CD4-positive, alpha-beta T cell treated with Interleukin-4 for 4 hours (primary cell): ENCODE results near the gene ROCK2.
"Not testable (repeated sequence)": the region's sequence is repeated elsewhere in the genome, so short reads cannot be mapped to it uniquely, and the experiment has no call there.

ENCODE experiments used
- DNase-seq: peaks from one replicate; pipeline ENCODE4 v3.0.0-alpha.2; 2020

The ROCK2 gene

DNA sequence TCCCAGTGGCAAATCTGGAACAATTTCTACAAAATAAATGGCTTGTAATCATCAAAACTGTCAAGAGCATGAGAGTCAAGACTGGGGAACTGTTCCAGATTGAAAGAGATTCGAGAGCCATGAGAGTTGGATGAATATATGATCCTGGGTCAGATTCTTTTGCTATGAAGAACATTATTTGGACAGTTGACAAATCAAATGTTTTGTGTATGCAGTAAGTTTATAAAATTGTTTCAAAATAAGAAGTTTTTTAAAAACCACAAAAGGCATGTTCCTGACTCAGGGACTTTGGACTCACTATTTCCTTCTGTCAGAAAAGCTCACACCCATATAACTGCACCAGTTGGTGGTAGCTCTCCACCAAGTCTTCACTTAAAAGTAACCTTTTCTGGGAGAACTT is 38.5 kb downstream of the ROCK2 start:
- DNase-seq, result no peak

DNA sequence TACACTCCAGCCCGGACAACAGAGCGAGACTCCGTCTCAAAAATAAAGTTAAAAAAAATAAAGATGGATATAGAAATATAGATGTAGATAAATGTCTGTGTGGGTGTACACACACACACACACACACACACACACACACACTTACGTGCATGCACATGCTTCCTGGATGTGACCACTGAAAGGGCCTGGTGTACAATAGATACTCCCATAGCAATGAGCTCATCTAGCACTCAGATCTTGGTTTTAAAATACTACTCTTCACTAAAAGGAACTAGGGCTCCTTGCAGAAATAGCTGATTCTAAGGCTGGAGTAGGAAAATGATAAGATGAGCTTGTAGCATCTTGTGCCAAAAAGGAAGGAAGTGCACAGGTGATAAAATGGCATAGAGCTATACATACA is 39.1 kb downstream of the ROCK2 start:
- DNase-seq, result no peak

DNA sequence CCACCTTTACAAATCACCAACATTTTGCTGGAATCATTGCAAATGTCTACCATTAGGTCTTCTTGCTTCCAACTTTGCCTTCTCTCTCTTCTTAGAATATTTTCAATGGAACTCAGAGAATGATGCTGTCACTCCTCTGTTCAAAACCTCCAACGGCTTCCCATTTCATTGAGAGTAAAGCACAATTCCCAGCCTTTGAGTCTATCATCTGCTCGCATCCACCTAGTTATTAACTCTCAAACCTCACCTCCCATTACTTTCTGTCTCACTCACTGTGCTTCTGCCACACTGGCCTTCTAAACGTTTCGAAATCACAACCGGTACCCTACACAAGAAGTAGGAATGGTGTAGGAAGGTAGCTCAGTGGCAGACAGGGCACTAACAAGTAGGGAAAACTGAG is 40.0 kb downstream of the ROCK2 start:
- no peak for DNase-seq

GRCh38 chr2:11303290-11304013 is 41.0 kb downstream of the ROCK2 start:
- DNase-seq, result no peak

DNA sequence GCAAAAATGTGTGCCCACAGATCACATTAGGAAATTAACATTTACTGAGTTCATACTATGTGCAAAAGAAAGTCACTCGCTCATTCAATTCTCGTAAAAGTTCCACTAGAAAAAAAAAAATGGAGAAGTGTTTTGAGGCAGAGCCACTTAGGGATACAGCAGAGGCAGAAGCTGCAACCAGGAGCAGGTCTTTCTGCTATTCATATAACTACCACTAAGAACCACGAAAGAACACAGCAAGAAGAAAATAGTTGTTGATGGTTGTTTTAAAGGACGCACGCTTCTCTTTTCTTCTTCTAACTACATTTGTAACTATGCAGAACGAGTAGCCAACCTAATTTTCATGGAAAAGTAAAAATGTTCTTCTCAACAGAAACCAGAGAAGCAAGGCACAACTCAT is 45.0 kb downstream of the ROCK2 start:
- DNase-seq, result no peak

DNA sequence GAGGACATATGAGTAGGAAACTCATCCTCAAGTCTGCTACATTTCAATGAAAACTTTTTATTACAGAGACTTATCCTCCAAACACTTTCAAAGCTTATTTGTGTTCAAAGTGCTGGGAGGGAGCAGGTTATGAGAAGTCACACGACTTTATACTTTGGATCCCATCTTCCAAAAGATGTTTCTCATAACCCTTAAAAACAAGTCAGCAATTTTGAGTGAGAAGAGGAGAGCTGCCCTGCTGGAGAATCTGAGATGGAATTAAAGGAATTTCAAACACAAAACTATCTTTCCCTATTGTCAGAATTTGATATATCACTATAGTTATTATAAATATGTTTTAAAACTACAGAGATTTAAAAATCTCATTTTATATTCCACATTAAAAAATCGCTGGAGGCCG is 45.8 kb downstream of the ROCK2 start:
- no peak for DNase-seq

DNA sequence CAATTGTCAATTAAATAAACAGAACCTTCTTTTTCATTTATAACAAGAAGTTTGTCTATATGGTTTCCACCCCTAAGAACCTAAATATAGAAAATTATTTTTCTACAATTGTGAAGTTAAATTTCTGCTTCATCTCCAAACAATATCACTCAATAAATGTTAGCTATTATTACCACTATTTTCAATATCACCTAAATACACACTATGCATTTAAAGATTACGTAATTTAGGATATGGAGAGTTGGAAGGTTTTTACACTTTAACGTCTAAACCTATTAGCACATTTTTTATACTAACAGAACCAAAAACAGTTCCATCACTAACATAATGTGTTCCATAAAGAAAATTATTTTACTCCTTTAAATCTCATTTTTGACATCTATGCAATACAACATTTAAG is 48.0 kb downstream of the ROCK2 start:
- no peak for DNase-seq

GRCh38 chr2:11292464-11293255 is 51.8 kb downstream of the ROCK2 start:
- no peak for DNase-seq

- no peak for DNase-seq
Observed at GRCh38 chr2:11290713-11291112, 53.7 kb downstream of the ROCK2 start.

DNA sequence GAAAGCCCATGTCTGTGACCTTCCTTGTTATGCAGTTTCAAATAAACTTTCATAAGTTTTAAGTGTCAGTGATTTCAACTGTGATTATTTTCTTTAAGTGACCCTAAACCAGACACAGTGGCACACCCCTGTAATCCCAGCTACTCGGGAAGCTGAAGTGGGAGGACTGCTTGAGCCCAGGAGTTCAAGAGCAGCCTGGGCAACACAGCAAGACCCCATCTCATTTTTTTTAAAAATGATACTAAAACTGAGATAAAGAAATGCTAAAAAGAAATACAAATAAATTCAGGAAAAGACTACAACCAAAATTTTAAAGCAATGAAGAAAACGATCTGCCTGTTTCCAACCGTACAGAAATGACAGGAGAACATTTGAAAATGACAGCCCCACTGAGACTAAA is 54.2 kb downstream of the ROCK2 start:
- no peak for DNase-seq

GRCh38 chr2:11288431-11288830 is 56.0 kb downstream of the ROCK2 start:
- DNase-seq, result no peak

- no peak for DNase-seq
Observed at GRCh38 chr2:11286749-11287148, 57.7 kb downstream of the ROCK2 start.

GRCh38 chr2:11286323-11286722 is 58.1 kb downstream of the ROCK2 start:
- no peak for DNase-seq

DNA sequence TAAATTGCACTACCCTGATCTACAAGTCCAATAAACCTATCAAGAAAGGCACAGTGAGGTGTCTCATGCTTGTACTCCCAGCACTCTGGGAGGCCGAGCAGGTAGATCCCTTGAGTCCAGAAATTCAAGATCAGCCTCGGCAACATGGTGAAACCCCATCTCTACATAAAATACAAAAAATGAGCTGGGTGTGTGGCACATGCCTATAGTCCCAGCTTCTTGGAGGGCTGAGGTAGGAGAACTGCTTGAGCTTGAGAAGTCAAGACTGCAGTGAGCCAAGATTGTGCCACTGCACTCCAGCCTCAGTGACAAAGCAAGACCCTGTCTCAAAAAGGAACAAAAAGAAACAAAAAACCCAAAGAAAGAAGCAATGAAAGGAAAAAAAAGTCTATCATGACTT is 58.9 kb downstream of the ROCK2 start:
- no peak for DNase-seq

GRCh38 chr2:11281186-11281585 is 63.2 kb downstream of the ROCK2 start:
- DNase-seq, result no peak

DNA sequence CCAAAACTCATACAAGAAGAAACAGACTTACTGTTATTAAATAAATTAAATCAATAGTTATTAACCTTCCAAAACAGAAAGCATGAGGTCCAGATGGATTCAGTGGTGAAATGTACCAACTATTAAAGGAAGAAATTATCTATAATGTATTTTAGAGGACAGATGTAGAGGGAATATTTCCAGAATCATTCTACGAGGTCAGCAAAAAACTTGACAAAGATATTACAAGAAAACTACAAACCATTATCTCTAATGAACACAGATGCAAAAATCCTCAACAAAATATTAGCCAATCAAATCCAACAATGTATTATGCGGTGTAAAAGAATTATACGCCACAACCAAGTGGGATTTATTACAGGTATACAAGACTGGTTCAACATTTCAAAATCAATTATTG is 63.7 kb downstream of the ROCK2 start:
- DNase-seq, result no peak

DNA sequence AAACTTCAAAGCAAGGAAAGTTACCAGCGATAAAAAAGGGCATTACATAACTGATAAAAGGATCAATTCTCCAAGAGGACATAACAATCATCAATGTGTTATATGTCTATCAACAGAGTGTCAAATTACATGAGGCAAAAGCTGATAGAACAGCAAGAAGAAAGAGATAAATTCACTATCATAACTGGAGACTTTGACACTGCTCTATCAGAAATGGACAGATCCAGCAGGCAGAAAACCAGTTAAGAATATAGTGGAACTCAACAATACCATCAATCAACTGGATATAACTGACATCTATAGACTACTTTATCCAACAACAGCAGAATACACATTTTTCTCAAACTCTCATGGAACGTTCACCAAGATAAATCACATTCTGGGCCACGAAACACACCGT is 65.0 kb downstream of the ROCK2 start:
- no peak for DNase-seq

- DNase-seq, result no peak
Observed at GRCh38 chr2:11278219-11278618, 66.2 kb downstream of the ROCK2 start.

GRCh38 chr2:11275910-11276309 is 68.5 kb downstream of the ROCK2 start:
- no peak for DNase-seq

GRCh38 chr2:11270891-11271290 is 73.5 kb downstream of the ROCK2 start:
- no peak for DNase-seq

DNA sequence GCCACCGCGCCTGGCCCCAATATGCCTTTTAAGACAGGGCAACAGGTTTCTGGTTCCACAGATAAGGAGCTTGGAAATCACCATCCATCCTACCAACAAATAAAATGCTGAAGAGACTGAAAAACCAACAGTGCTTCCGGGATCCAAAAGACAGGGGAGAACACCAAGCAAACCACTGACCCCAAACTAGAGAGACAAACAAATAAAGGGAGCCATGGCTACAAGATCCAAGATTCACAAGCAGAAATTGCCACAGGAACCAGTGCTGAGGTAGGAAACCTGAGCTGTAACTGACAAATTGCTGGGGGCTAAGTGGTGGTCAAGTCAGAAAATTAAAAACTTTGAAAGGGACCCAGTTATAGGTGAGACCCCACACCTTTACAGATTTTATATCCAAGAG is 76.5 kb downstream of the ROCK2 start:
- no peak for DNase-seq

- DNase-seq, result no peak
Observed at GRCh38 chr2:11264818-11265217, 79.6 kb downstream of the ROCK2 start.

GRCh38 chr2:11264007-11264406 is 80.4 kb downstream of the ROCK2 start:
- DNase-seq, result no peak

- no peak for DNase-seq
Observed at GRCh38 chr2:11263177-11263576, 81.3 kb downstream of the ROCK2 start.

GRCh38 chr2:11262438-11262837 is 82.0 kb downstream of the ROCK2 start:
- not testable (repeated sequence) for DNase-seq
